HPDE6-E6E7 (cell line): ENCODE measurements around the gene STK32C.
"Not testable (repeated sequence)": the region's sequence is repeated elsewhere in the genome, so short reads cannot be mapped to it uniquely, and the experiment has no call there.

Experiments used
- DNase-seq: peaks from one replicate; pipeline ENCODE4 v3.0.0; 2011; ENCODE audit warnings: missing footprints; ENCODE audit errors: extremely low spot score

The STK32C gene

GRCh38 chr10:132337854-132338253 lies 30.1 kb upstream of the STK32C start:
- not testable (repeated sequence) for DNase-seq

- no peak for DNase-seq
Observed at GRCh38 chr10:132336919-132337407, 29.2 kb upstream of the STK32C start.

- no peak for DNase-seq
Observed at GRCh38 chr10:132336064-132336746, 28.5 kb upstream of the STK32C start.

- DNase-seq: no peak
Observed at GRCh38 chr10:132335189-132336063, 27.7 kb upstream of the STK32C start.

GRCh38 chr10:132334631-132335188 lies 27.0 kb upstream of the STK32C start:
- no peak for DNase-seq

GRCh38 chr10:132333386-132333785 lies 25.6 kb upstream of the STK32C start:
- no peak for DNase-seq

- no peak for DNase-seq
Observed at GRCh38 chr10:132332433-132332754, 24.6 kb upstream of the STK32C start.

- peak; percentile 99 for DNase-seq
Observed at GRCh38 chr10:132331601-132332432, 24.1 kb upstream of the STK32C start, which contains the start of gene LRRC27. TSS of gene LRRC27 (plus strand) at chr10:132332193. CDS start at chr10:132333525, 1,332 bp downstream.

- DNase-seq: no peak
Observed at GRCh38 chr10:132330486-132330833, 22.7 kb upstream of the STK32C start.

- no peak for DNase-seq
Observed at GRCh38 chr10:132329565-132330485, 22.1 kb upstream of the STK32C start.

- DNase-seq: no peak
Observed at GRCh38 chr10:132328738-132329137, 21.0 kb upstream of the STK32C start.

- DNase-seq: no peak
Observed at GRCh38 chr10:132328106-132328505, 20.4 kb upstream of the STK32C start.

- no peak for DNase-seq
Observed at GRCh38 chr10:132326925-132327324, 19.2 kb upstream of the STK32C start.

- no peak for DNase-seq
Observed at GRCh38 chr10:132326344-132326889, 18.7 kb upstream of the STK32C start.

- DNase-seq: no peak
Observed at GRCh38 chr10:132324186-132324585, 16.4 kb upstream of the STK32C start.

- no peak for DNase-seq
Observed at GRCh38 chr10:132322586-132323048, 14.9 kb upstream of the STK32C start.

- DNase-seq: no peak
Observed at GRCh38 chr10:132321726-132322125, 14.0 kb upstream of the STK32C start.

GRCh38 chr10:132320654-132321469 lies 13.1 kb upstream of the STK32C start:
- no peak for DNase-seq
